ENCODE data around the gene ARMH3. TPM values are rescaled to one million over a fixed set of nuclear protein-coding genes. Genes with fewer than 3 reads are reported as not detected.

The ARMH3 gene
- total RNA-seq, 1 donor from 2014 or later: 26.6 TPM

DNA sequence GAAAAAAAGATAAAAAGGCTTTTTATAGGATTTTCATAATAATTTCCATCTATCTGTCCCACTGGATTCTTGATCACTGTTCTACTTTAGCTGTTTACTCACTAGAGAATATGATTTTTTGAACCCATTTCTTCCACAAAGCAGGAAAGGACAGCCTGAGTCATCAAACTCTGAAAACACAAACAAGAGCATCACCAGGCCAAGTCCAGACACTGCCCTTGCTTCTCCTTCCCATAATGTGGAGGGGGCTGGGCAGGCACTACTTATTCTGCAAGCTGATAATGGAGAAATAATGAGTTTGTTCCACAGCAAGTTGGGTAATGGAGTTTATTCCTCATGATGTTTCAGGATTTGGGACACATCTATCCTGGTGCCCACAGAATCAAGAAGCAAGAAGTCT lies 199.3 kb downstream of the ARMH3 start:
- no peak for DNase-seq (ENCODE audit: low spot score in 2 of 2, unreplicated experiment in 2 of 2)
- Mint-ChIP-seq H3K27me3 (ENCODE audit: low read depth) (no peaks in the 10 kb centered on the region), H3K9me3 (peaks cover 17% of the 10 kb centered on the region), H3K4me1 (no peaks in the 10 kb centered on the region), H3K27ac (no peak overlapping the region), H3K4me3 (no peak overlapping the region), H3K36me3 (peaks cover 17% of the 10 kb centered on the region)
- TF ChIP-seq CTCF (IDR thresholded peaks at IDR 0.05; ENCODE audit: unreplicated experiment): no peak

- H3K27me3 Mint-ChIP-seq (ENCODE audit: low read depth): no peaks in the 10 kb centered on the region
- DNase-seq (ENCODE audit: low spot score in 2 of 2, unreplicated experiment in 2 of 2): no peak
- H3K36me3 Mint-ChIP-seq: peaks cover 2% of the 10 kb centered on the region
- TF ChIP-seq CTCF (IDR thresholded peaks at IDR 0.05; ENCODE audit: unreplicated experiment): no peak
- H3K4me3 Mint-ChIP-seq: no peak overlapping the region
- no peak overlapping the region for H3K27ac Mint-ChIP-seq
- no peaks in the 10 kb centered on the region for H3K9me3 Mint-ChIP-seq
- H3K4me1 Mint-ChIP-seq: no peaks in the 10 kb centered on the region
Observed at GRCh38 chr10:101851411-101852116, 204.4 kb downstream of the ARMH3 start.

DNA sequence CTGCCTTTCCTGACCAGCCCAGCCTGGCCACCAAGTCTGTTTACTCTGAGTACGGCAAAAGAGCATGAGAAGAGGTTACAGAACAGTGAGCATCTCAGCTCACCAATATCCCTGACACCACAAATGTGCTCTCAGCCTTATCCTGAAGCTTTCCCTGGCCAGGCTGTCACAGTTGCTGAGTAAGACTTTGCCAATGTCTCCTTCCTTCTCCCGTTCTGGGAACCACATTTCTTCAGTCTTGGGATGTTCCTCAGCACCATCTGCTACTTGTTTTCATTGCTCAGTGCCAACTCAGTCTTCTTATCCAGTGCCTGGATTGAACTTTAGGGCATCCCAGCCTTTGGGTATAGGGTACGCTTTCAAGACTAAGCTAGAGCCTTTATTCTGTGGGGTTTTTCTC lies 205.2 kb downstream of the ARMH3 start:
- no peak for DNase-seq (ENCODE audit: low spot score in 2 of 2, unreplicated experiment in 2 of 2)
- Mint-ChIP-seq H3K36me3 (peaks cover 2% of the 10 kb centered on the region), H3K4me1 (no peaks in the 10 kb centered on the region), H3K27ac (no peak overlapping the region), H3K9me3 (no peaks in the 10 kb centered on the region), H3K27me3 (ENCODE audit: low read depth) (no peaks in the 10 kb centered on the region), H3K4me3 (no peak overlapping the region)
- no peak for TF ChIP-seq CTCF (IDR thresholded peaks at IDR 0.05; ENCODE audit: unreplicated experiment)

- no peak for TF ChIP-seq CTCF (IDR thresholded peaks at IDR 0.05; ENCODE audit: unreplicated experiment)
- H3K27me3 Mint-ChIP-seq (ENCODE audit: low read depth): peaks cover 16% of the 10 kb centered on the region
- H3K36me3 Mint-ChIP-seq: peaks cover 2% of the 10 kb centered on the region
- no peak overlapping the region for H3K27ac Mint-ChIP-seq
- H3K9me3 Mint-ChIP-seq: no peaks in the 10 kb centered on the region
- no peak for DNase-seq (ENCODE audit: low spot score in 2 of 2, unreplicated experiment in 2 of 2)
- no peak overlapping the region for H3K4me3 Mint-ChIP-seq
- H3K4me1 Mint-ChIP-seq: no peaks in the 10 kb centered on the region
Observed at GRCh38 chr10:101848894-101849351, 207.1 kb downstream of the ARMH3 start.

DNA sequence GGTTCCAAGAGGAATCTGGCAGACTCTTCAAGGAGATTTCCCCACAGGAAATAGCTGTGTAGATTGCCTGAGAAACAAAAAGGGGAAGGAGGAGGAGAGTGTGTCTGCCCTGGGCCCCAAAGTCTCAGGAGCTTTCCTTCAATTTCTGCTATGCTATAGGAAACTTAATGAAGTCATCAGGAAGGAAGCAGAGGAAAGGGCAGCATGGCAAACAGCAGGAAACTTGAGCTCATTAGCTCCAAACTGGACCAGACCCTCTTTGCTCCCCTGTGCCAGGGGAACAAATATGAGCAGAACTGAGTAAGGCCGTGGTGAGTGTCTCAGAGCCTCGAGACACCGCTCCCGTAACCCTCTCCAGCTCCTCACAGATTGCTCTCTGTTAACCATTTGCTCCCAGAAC lies 207.6 kb downstream of the ARMH3 start:
- no peak for DNase-seq (ENCODE audit: low spot score in 2 of 2, unreplicated experiment in 2 of 2)
- Mint-ChIP-seq H3K36me3 (peaks cover 2% of the 10 kb centered on the region), H3K4me1 (no peaks in the 10 kb centered on the region), H3K4me3 (no peak overlapping the region), H3K27me3 (ENCODE audit: low read depth) (peaks cover 18% of the 10 kb centered on the region), H3K9me3 (no peaks in the 10 kb centered on the region), H3K27ac (no peak overlapping the region)
- TF ChIP-seq CTCF (IDR thresholded peaks at IDR 0.05; ENCODE audit: unreplicated experiment): no peak
